HepG2 (cell line): ENCODE data around the gene TMEM132D.

Experiments used
- FLYWCH1 ChIP-seq: sonication (generic); formaldehyde crosslinking; IDR thresholded peaks from 2 replicates; pipeline ENCODE4 v1.8.1; 2023; ENCODE audit warnings: mild to moderate bottlenecking, missing genetic modification reagents
- HCFC1 ChIP-seq: fragments of 150-350 bp; IDR thresholded peaks from 2 replicates; pipeline ENCODE4 v1.6.1; 2014; ENCODE audit warnings: low read depth, low read length
- PHF21A ChIP-seq: sonication (generic); formaldehyde crosslinking; IDR thresholded peaks from 2 replicates; pipeline ENCODE4 v1.5.0; 2020; ENCODE audit warnings: mild to moderate bottlenecking, missing genetic modification reagents
- POLR2AphosphoS5 ChIP-seq: IDR thresholded peaks from 2 replicates; pipeline ENCODE4 v1.6.1; 2012; ENCODE audit warnings: low read depth, low read length
- PRPF4 ChIP-seq: fragments of 200-400 bp; formaldehyde crosslinking; IDR thresholded peaks from 2 replicates; pipeline ENCODE4 v1.6.1; 2016; ENCODE audit warnings: low read length, low read depth; ENCODE audit not compliant: poor library complexity, severe bottlenecking
- TAF15 ChIP-seq: fragments of 200-400 bp; formaldehyde crosslinking; IDR thresholded peaks from one replicate; pipeline ENCODE4 v1.6.1; 2018; ENCODE audit warnings: mild to moderate bottlenecking, low read depth, low read length; ENCODE audit not compliant: poor library complexity, severe bottlenecking
- ZNF501 ChIP-seq: sonication (generic); formaldehyde crosslinking; IDR thresholded peaks from 2 replicates; pipeline ENCODE4 v1.5.1; 2020; ENCODE audit warnings: mild to moderate bottlenecking, moderate library complexity, missing genetic modification reagents
- ZNF619 ChIP-seq: sonication (generic); formaldehyde crosslinking; IDR thresholded peaks from 2 replicates; pipeline ENCODE4 v1.4.0; 2020; ENCODE audit warnings: mild to moderate bottlenecking, missing genetic modification reagents
- TF ChIP-seq, protein P1 (sequence below): sonication (generic); formaldehyde crosslinking; IDR thresholded peaks from 2 replicates; pipeline ENCODE4 v1.8.0; 2022; ENCODE audit warnings: missing genetic modification reagents, mild to moderate bottlenecking, borderline replicate concordance
- TF ChIP-seq, protein P2 (sequence below), 2 experiments: IDR thresholded peaks; 2 replicates each; pipeline ENCODE4 v1.6.1; 2011 to 2012; ENCODE audit warnings: low read length in 2 of 2, borderline replicate concordance in 1 of 2, low read depth in 1 of 2, mild to moderate bottlenecking in 1 of 2, moderate library complexity in 1 of 2

DNA sequence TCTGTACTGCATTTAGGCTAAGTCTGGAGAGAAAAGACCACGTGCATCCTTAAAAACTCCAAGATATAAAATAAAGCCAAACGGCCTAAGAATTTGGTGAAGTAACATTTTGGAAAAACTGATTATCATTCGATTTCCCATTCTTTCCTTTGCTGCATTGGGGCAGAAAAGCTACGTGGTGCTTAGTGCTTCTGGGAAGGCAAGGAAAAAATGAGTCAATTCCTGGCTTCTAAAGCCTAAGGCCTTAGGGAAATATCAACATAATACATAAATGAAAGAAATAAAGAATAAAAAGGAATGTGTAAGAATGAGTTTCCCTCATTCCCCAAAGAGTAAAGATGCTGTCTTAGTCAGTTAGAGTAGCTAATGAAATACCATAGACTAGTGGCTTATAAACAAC, 530.1 kb downstream of the TMEM132D start:
- TF ChIP-seq ZNF501 (CRISPR knock-in tag) (no peak), PHF21A (CRISPR knock-in tag) (no peak), POLR2AphosphoS5 (no peak), TAF15 (no peak), PRPF4 (no peak), ZNF619 (no peak), HCFC1 (no peak), FLYWCH1 (CRISPR knock-in tag) (no peak)
- TF ChIP-seq, protein P1, sequence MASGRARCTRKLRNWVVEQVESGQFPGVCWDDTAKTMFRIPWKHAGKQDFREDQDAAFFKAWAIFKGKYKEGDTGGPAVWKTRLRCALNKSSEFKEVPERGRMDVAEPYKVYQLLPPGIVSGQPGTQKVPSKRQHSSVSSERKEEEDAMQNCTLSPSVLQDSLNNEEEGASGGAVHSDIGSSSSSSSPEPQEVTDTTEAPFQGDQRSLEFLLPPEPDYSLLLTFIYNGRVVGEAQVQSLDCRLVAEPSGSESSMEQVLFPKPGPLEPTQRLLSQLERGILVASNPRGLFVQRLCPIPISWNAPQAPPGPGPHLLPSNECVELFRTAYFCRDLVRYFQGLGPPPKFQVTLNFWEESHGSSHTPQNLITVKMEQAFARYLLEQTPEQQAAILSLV = no peak
- TF ChIP-seq, protein P2, sequence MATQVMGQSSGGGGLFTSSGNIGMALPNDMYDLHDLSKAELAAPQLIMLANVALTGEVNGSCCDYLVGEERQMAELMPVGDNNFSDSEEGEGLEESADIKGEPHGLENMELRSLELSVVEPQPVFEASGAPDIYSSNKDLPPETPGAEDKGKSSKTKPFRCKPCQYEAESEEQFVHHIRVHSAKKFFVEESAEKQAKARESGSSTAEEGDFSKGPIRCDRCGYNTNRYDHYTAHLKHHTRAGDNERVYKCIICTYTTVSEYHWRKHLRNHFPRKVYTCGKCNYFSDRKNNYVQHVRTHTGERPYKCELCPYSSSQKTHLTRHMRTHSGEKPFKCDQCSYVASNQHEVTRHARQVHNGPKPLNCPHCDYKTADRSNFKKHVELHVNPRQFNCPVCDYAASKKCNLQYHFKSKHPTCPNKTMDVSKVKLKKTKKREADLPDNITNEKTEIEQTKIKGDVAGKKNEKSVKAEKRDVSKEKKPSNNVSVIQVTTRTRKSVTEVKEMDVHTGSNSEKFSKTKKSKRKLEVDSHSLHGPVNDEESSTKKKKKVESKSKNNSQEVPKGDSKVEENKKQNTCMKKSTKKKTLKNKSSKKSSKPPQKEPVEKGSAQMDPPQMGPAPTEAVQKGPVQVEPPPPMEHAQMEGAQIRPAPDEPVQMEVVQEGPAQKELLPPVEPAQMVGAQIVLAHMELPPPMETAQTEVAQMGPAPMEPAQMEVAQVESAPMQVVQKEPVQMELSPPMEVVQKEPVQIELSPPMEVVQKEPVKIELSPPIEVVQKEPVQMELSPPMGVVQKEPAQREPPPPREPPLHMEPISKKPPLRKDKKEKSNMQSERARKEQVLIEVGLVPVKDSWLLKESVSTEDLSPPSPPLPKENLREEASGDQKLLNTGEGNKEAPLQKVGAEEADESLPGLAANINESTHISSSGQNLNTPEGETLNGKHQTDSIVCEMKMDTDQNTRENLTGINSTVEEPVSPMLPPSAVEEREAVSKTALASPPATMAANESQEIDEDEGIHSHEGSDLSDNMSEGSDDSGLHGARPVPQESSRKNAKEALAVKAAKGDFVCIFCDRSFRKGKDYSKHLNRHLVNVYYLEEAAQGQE (IDR thresholded peaks at IDR 0.05; ENCODE audit: borderline replicate concordance in 1 of 2, low read depth in 1 of 2, low read length in 2 of 2) = no peak
